ENCODE results near the gene NECTIN3.

GRCh38 chr3:111070772-111071256, 802 bp upstream of the NECTIN3 start:
- TF ChIP-seq CTCF (IDR thresholded peaks at IDR 0.05) (no peak), EP300 (IDR thresholded peaks at IDR 0.05) (no peak), POLR2A (IDR thresholded peaks at IDR 0.05) (no peak), POLR2AphosphoS5 (IDR thresholded peaks at IDR 0.05) (no peak)

Data from upper lobe of left lung (tissue), 4 donors.